HL-60/S4 (cell line): ENCODE measurements around the gene MGAM2.

Experiments used
- in situ Hi-C: fragments of 300-500 bp; cut with MboI; formaldehyde crosslinking; loops from 2 replicates; pipeline ENCODE4 v1.14.3; 2022; ENCODE audit warnings: low sequenced_read_pairs

The MGAM2 gene

GRCh38 chr7:142174441-142174840 lies 62.9 kb downstream of the MGAM2 start:
- in situ Hi-C loops, result no loop called here

GRCh38 chr7:142175594-142175993 lies 64.1 kb downstream of the MGAM2 start:
- in situ Hi-C loops, result no loop called here

GRCh38 chr7:142176901-142177300 lies 65.4 kb downstream of the MGAM2 start:
- in situ Hi-C loops, result no loop called here

- in situ Hi-C loops, result no loop called here
These were observed 66.4 kb downstream of the MGAM2 start for GRCh38 chr7:142177869-142178268.

- in situ Hi-C loops, result loop anchor here (10.0 kb wide), 2 partner anchors 206 to 426 kb away; partner anchors contain the start of gene TAS2R38
These were observed 68.9 kb downstream of the MGAM2 start for GRCh38 chr7:142180426-142180825.

- in situ Hi-C loops, result loop anchor here (10.0 kb wide), 2 partner anchors 206 to 426 kb away; partner anchors contain the start of gene TAS2R38
These were observed 69.7 kb downstream of the MGAM2 start for GRCh38 chr7:142181211-142181610.

- in situ Hi-C loops, result loop anchor here (10.0 kb wide), 2 partner anchors 207 to 427 kb away; partner anchors contain the start of gene TAS2R38
These were observed 70.4 kb downstream of the MGAM2 start for GRCh38 chr7:142181966-142182365.

- in situ Hi-C loops, result loop anchor here (10.0 kb wide), 2 partner anchors 210 to 430 kb away; partner anchors contain the start of gene TAS2R38
These were observed 73.6 kb downstream of the MGAM2 start for GRCh38 chr7:142185069-142185468.

GRCh38 chr7:142185801-142186200 lies 74.3 kb downstream of the MGAM2 start:
- in situ Hi-C loops, result loop anchor here (10.0 kb wide), 2 partner anchors 211 to 431 kb away; partner anchors contain the start of gene TAS2R38

GRCh38 chr7:142188154-142188553 lies 76.6 kb downstream of the MGAM2 start:
- in situ Hi-C loops, result loop anchor here (10.0 kb wide), 2 partner anchors 213 to 433 kb away; partner anchors contain the start of gene TAS2R38

- in situ Hi-C loops, result loop anchor here (10.0 kb wide), 2 partner anchors 214 to 434 kb away; partner anchors contain the start of gene TAS2R38
These were observed 77.3 kb downstream of the MGAM2 start for GRCh38 chr7:142188846-142189245.

- in situ Hi-C loops, result no loop called here
These were observed 82.7 kb downstream of the MGAM2 start for GRCh38 chr7:142194201-142194600.

- in situ Hi-C loops, result no loop called here
These were observed 84.7 kb downstream of the MGAM2 start for GRCh38 chr7:142196066-142196840.

- in situ Hi-C loops, result no loop called here
These were observed 88.7 kb downstream of the MGAM2 start for GRCh38 chr7:142200206-142200605.

- in situ Hi-C loops, result no loop called here
These were observed 117.1 kb downstream of the MGAM2 start for GRCh38 chr7:142228537-142229104.

- in situ Hi-C loops, result no loop called here
These were observed 120.2 kb downstream of the MGAM2 start for GRCh38 chr7:142231716-142232115.

GRCh38 chr7:142240546-142240945 lies 129.0 kb downstream of the MGAM2 start:
- in situ Hi-C loops, result no loop called here

GRCh38 chr7:142243823-142244222 lies 132.3 kb downstream of the MGAM2 start:
- in situ Hi-C loops, result no loop called here

- in situ Hi-C loops, result no loop called here
These were observed 136.9 kb downstream of the MGAM2 start for GRCh38 chr7:142248166-142249160.

- in situ Hi-C loops, result no loop called here
These were observed 138.4 kb downstream of the MGAM2 start for GRCh38 chr7:142249918-142250317.

- in situ Hi-C loops, result no loop called here
These were observed 139.2 kb downstream of the MGAM2 start for GRCh38 chr7:142250705-142251104.
